Activated naive CD4-positive, alpha-beta T cell treated with anti-CD3 and anti-CD28 coated beads, Interleukin-2, amount 50 U/mL, for 72 hours (primary cell): ENCODE measurements around the gene ZDHHC22. TPM values are rescaled to one million over a fixed set of nuclear protein-coding genes. Genes with fewer than 3 reads are reported as not detected.
"Not testable (repeated sequence)": the region's sequence is repeated elsewhere in the genome, so short reads cannot be mapped to it uniquely, and the experiment has no call there.

Experiments used
- ATAC-seq, 2 donors: fragments of 150-1000 bp; cut with Tn5 transposase; 2 replicates each; pipeline ENCODE4 v1.10.0; 2021; ENCODE audit warnings: mild to moderate bottlenecking in 2 of 2, moderate library complexity in 2 of 2
- DNase-seq, 2 donors: peaks; one replicate each; pipeline ENCODE4 v3.0.0; 2021 to 2022; ENCODE audit warnings: low spot score in 2 of 2
- H3K27ac Mint-ChIP-seq, 2 donors: one replicate each; pipeline ENCODE4 v1.8.0; 2022; ENCODE audit warnings: mild to moderate bottlenecking in 2 of 2, mixed read lengths in 2 of 2
- H3K36me3 Mint-ChIP-seq, 2 donors: one replicate each; pipeline ENCODE4 v1.8.0; 2022; ENCODE audit warnings: mixed read lengths in 2 of 2
- H3K9me3 Mint-ChIP-seq, 2 donors: one replicate each; pipeline ENCODE4 v1.8.0; 2022; ENCODE audit warnings: mixed read lengths in 2 of 2
- total RNA-seq, 2 donors: library from RNA; stranded (reverse); gene quantifications; one replicate each; pipeline ENCODE4 v1.2.3, GENCODE V29; 2022

Gene ZDHHC22
- total RNA-seq = not detected

- H3K36me3 Mint-ChIP-seq = no peaks in the 10 kb centered on the region
- H3K27ac Mint-ChIP-seq = no peak within 1 kb of the TSS
- no peaks in the 10 kb centered on the region for H3K9me3 Mint-ChIP-seq
- peak in 1 of 2 donors; percentile 33 for DNase-seq
- ATAC-seq = peak in 1 of 2 donors; percentile 51
Observed at GRCh38 chr14:77141214-77142004, at the start of gene ZDHHC22. TSS of gene ZDHHC22 (minus strand) at chr14:77141791. CDS start at chr14:77139738, 2,053 bp downstream.

GRCh38 chr14:77190977-77191376, 49.4 kb upstream of the ZDHHC22 start:
- DNase-seq = no peak
- H3K27ac Mint-ChIP-seq = no peak overlapping the region
- no peaks in the 10 kb centered on the region for H3K9me3 Mint-ChIP-seq
- H3K36me3 Mint-ChIP-seq = no peaks in the 10 kb centered on the region
- no peak for ATAC-seq

- no peak for ATAC-seq
- Mint-ChIP-seq H3K27ac (no peak overlapping the region), H3K36me3 (no peaks in the 10 kb centered on the region), H3K9me3 (no peaks in the 10 kb centered on the region)
- DNase-seq = no peak
Observed at GRCh38 chr14:77189479-77189878, 47.9 kb upstream of the ZDHHC22 start.

GRCh38 chr14:77187649-77188012, 46.0 kb upstream of the ZDHHC22 start:
- Mint-ChIP-seq H3K9me3 (no peaks in the 10 kb centered on the region), H3K36me3 (no peaks in the 10 kb centered on the region), H3K27ac (no peak overlapping the region)
- ATAC-seq (no peak), DNase-seq (no peak)

GRCh38 chr14:77186911-77187648, 45.5 kb upstream of the ZDHHC22 start:
- no peaks in the 10 kb centered on the region for H3K36me3 Mint-ChIP-seq
- no peaks in the 10 kb centered on the region for H3K9me3 Mint-ChIP-seq
- ATAC-seq (peak; percentile 37 to 41), DNase-seq (no peak)
- H3K27ac Mint-ChIP-seq = no peak overlapping the region

- H3K9me3 Mint-ChIP-seq = no peaks in the 10 kb centered on the region
- ATAC-seq = no peak
Observed at GRCh38 chr14:77185093-77185465, 43.5 kb upstream of the ZDHHC22 start.

GRCh38 chr14:77184396-77185092, 43.0 kb upstream of the ZDHHC22 start:
- H3K27ac Mint-ChIP-seq = no peak overlapping the region
- no peaks in the 10 kb centered on the region for H3K9me3 Mint-ChIP-seq
- DNase-seq (no peak), ATAC-seq (no peak)
- no peaks in the 10 kb centered on the region for H3K36me3 Mint-ChIP-seq

More at GRCh38 chr14:77185093-77185465, 43.5 kb upstream of the ZDHHC22 start:
- Mint-ChIP-seq H3K27ac (no peak overlapping the region), H3K36me3 (no peaks in the 10 kb centered on the region)
- DNase-seq = no peak

GRCh38 chr14:77183896-77184295, 42.3 kb upstream of the ZDHHC22 start:
- Mint-ChIP-seq H3K27ac (no peak overlapping the region), H3K9me3 (no peaks in the 10 kb centered on the region), H3K36me3 (no peaks in the 10 kb centered on the region)
- no peak for DNase-seq
- ATAC-seq = no peak

- ATAC-seq (peak; percentile 61 to 94), DNase-seq (peak in 1 of 2 donors; percentile 61)
- peak within 1 kb of the TSS; percentile 41 to 58 for H3K27ac Mint-ChIP-seq
- no peaks in the 10 kb centered on the region for H3K9me3 Mint-ChIP-seq
- no peaks in the 10 kb centered on the region for H3K36me3 Mint-ChIP-seq
Observed at GRCh38 chr14:77181603-77182437, 40.2 kb upstream of the ZDHHC22 start, which contains the start of gene TMEM63C. TSS of gene TMEM63C (plus strand) at chr14:77181798. CDS start at chr14:77218814, 37,016 bp downstream.

- DNase-seq = no peak
- peak; percentile 1 to 46 for ATAC-seq
Observed at GRCh38 chr14:77180726-77181602, 39.4 kb upstream of the ZDHHC22 start.

GRCh38 chr14:77178656-77179055, 37.1 kb upstream of the ZDHHC22 start:
- no peak for DNase-seq
- ATAC-seq = no peak
- no peaks in the 10 kb centered on the region for H3K36me3 Mint-ChIP-seq
- H3K9me3 Mint-ChIP-seq = no peaks in the 10 kb centered on the region
- no peak overlapping the region for H3K27ac Mint-ChIP-seq

More at GRCh38 chr14:77180726-77181602, 39.4 kb upstream of the ZDHHC22 start:
- Mint-ChIP-seq H3K36me3 (no peaks in the 10 kb centered on the region), H3K9me3 (no peaks in the 10 kb centered on the region), H3K27ac (peak overlapping the region; percentile 41 to 58)

GRCh38 chr14:77177702-77178101, 36.1 kb upstream of the ZDHHC22 start:
- H3K36me3 Mint-ChIP-seq = no peaks in the 10 kb centered on the region
- ATAC-seq (no peak), DNase-seq (no peak)
- no peaks in the 10 kb centered on the region for H3K9me3 Mint-ChIP-seq
- H3K27ac Mint-ChIP-seq = no peak overlapping the region

GRCh38 chr14:77175843-77176242, 34.3 kb upstream of the ZDHHC22 start:
- H3K9me3 Mint-ChIP-seq = peaks cover 2 to 3% of the 10 kb centered on the region in 2 donors
- H3K27ac Mint-ChIP-seq = no peak overlapping the region
- H3K36me3 Mint-ChIP-seq = peaks cover 2 to 4% of the 10 kb centered on the region in 2 donors
- DNase-seq = no peak
- ATAC-seq = no peak

GRCh38 chr14:77173911-77174617, 32.5 kb upstream of the ZDHHC22 start:
- H3K36me3 Mint-ChIP-seq = peaks cover 11 to 12% of the 10 kb centered on the region in 2 donors
- peaks cover 11 to 13% of the 10 kb centered on the region in 2 donors for H3K9me3 Mint-ChIP-seq
- ATAC-seq, DNase-seq, H3K27ac Mint-ChIP-seq: not testable (repeated sequence)

- peaks cover 11 to 13% of the 10 kb centered on the region in 2 donors for H3K9me3 Mint-ChIP-seq
- no peak overlapping the region for H3K27ac Mint-ChIP-seq
- H3K36me3 Mint-ChIP-seq = peaks cover 11 to 12% of the 10 kb centered on the region in 2 donors
- DNase-seq = no peak
- no peak for ATAC-seq
Observed at GRCh38 chr14:77172916-77173315, 31.3 kb upstream of the ZDHHC22 start.
